ENCODE data around the gene UBAP2L. TPM values are rescaled to one million over a fixed set of nuclear protein-coding genes. Genes with fewer than 3 reads are reported as not detected.
A peak's percentile ranks its signal among the peaks of the same experiment; 100 is the strongest.

Gene UBAP2L
- total RNA-seq, 2 experiments from 2014 or later: 183 to 195 TPM

DNA sequence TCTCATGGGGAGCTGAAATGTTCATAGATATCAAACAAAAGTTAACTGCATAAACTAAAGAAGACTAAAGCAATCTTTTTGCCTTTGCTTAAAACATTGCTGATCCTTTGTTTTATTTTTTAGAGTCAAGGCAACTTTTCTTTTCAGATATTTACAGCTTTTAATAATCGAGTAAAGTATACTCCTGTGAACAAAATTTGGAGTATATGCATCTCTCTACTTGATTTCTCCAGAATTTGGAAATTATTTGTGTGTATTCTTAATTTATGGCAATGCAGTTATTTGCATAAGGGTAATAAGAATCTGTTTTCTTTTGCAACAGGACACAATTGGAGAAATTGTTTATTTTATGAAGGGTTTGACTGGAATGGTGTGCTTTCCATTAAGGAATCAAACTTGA lies 95.9 kb downstream of the UBAP2L start:
- CTCF ChIA-PET: interaction anchor here (1.2 to 3.9 kb wide), 2 partner anchors 8 to 18 kb away, joined by 3 to 13 read pairs; partner anchors contain the start of gene ATP8B2
- POLR2A ChIA-PET: no interaction called here
- Mint-ChIP-seq H3K9me3 (peaks cover 4% of the 10 kb centered on the region), H3K27me3 (no peaks in the 10 kb centered on the region), H3K27ac (no peak overlapping the region), H3K4me3 (no peak overlapping the region), H3K4me1 (ENCODE audit: low read depth) (no peaks in the 10 kb centered on the region), H3K36me3 (ENCODE audit: low read depth) (no peaks in the 10 kb centered on the region)
- TF ChIP-seq, protein P1, sequence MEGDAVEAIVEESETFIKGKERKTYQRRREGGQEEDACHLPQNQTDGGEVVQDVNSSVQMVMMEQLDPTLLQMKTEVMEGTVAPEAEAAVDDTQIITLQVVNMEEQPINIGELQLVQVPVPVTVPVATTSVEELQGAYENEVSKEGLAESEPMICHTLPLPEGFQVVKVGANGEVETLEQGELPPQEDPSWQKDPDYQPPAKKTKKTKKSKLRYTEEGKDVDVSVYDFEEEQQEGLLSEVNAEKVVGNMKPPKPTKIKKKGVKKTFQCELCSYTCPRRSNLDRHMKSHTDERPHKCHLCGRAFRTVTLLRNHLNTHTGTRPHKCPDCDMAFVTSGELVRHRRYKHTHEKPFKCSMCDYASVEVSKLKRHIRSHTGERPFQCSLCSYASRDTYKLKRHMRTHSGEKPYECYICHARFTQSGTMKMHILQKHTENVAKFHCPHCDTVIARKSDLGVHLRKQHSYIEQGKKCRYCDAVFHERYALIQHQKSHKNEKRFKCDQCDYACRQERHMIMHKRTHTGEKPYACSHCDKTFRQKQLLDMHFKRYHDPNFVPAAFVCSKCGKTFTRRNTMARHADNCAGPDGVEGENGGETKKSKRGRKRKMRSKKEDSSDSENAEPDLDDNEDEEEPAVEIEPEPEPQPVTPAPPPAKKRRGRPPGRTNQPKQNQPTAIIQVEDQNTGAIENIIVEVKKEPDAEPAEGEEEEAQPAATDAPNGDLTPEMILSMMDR (IDR thresholded peaks at IDR 0.05): no peak
- intact Hi-C loops (cut with micrococcal nuclease): no loop called here
- ATAC-seq (no peak), DNase-seq (no peak)

DNA sequence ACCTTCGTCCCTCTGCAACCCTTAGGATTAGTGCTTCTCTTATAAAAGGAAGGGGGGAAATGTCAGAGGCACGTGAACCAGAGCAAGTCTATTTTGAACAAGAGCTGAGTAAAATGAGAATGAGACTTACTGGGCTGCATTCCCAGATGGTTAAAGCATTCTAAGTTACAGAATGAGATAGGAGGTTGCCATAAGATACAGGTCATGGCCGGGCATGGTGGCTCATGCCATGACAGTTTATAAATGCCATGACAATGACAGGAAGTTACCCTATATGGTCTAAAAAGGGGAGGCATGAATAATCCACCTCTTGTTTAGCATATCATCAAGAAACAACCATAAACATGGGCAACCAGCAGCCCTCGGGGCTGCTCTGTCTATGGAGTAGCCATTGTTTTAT lies 97.6 kb downstream of the UBAP2L start:
- TF ChIP-seq, protein P1 (IDR thresholded peaks at IDR 0.05): no peak
- CTCF ChIA-PET: interaction anchor here (3.9 kb wide), 1 partner anchor 17 kb away, joined by 13 read pairs; no protein-coding TSS in a partner anchor
- H3K27me3 Mint-ChIP-seq: no peaks in the 10 kb centered on the region
- H3K9me3 Mint-ChIP-seq: peaks cover 4% of the 10 kb centered on the region
- DNase-seq (no peak), ATAC-seq (no peak)
- intact Hi-C loops (cut with micrococcal nuclease): no loop called here
- no peak overlapping the region for H3K4me3 Mint-ChIP-seq
- H3K36me3 Mint-ChIP-seq (ENCODE audit: low read depth): no peaks in the 10 kb centered on the region
- H3K27ac Mint-ChIP-seq: no peak overlapping the region
- POLR2A ChIA-PET: no interaction called here
- H3K4me1 Mint-ChIP-seq (ENCODE audit: low read depth): no peaks in the 10 kb centered on the region

Small RNAs within 50 kb of the gene (microRNA-seq; reads per million reads assigned to microRNA genes)
- gene MIR190B (ENCODE audit: borderline microRNAs expressed, borderline replicate concordance): 14.2 reads per million, percentile 40 among the genes with 10 or more reads in this experiment

Other genes starting within 250 kb of the UBAP2L start
- gene JTB, start 243.3 kb upstream of the UBAP2L start, total RNA-seq: 100 to 1,000 TPM; 151 to 153 TPM
- 10 to 100 TPM; 41.7 to 45.6 TPM for gene RAB13, start 234.6 kb upstream of the UBAP2L start, total RNA-seq
- 1,000 to 10,000 TPM; 1,638 to 1,644 TPM for gene RPS27, start 230.2 kb upstream of the UBAP2L start, total RNA-seq
- under 1 TPM in 1 of 2 experiments, not detected in 1; 0.07 TPM for gene NUP210L, start 65.9 kb upstream of the UBAP2L start, total RNA-seq
- gene TPM3, start 28.9 kb upstream of the UBAP2L start, total RNA-seq: 100 to 1,000 TPM; 591 to 597 TPM
- not detected for gene CFAP141, start 14.6 kb upstream of the UBAP2L start, total RNA-seq
- 100 to 1,000 TPM; 163 to 170 TPM for gene HAX1, start 51.7 kb downstream of the UBAP2L start, total RNA-seq
- gene AQP10, start 100.1 kb downstream of the UBAP2L start, total RNA-seq: under 1 TPM in 1 of 2 experiments, not detected in 1; 0.14 TPM
- 10 to 100 TPM; 52.2 to 54.7 TPM for gene ATP8B2, start 104.6 kb downstream of the UBAP2L start, total RNA-seq
- 1 to 10 TPM; 2.2 to 2.5 TPM for gene IL6R, start 184.4 kb downstream of the UBAP2L start, total RNA-seq

All from activated CD8-positive, alpha-beta T cell treated with anti-CD3 and anti-CD28 coated beads for 36 hours (primary cell).